Hepatocyte (in vitro differentiated cells): ENCODE data around the gene SLC25A29.

Experiments
- EZH2 ChIP-seq: fragments of 200-600 bp; sonication (generic); IDR thresholded peaks from 2 replicates; pipeline ENCODE4 v1.6.1; 2016; ENCODE audit warnings: antibody characterized with exemption, mild to moderate bottlenecking, borderline replicate concordance
- TF ChIP-seq, protein P1 (sequence below): fragments of 200-600 bp; sonication (generic); IDR thresholded peaks from 2 replicates; pipeline ENCODE4 v1.5.1; 2016; ENCODE audit warnings: antibody characterized with exemption, mild to moderate bottlenecking; ENCODE audit not compliant: poor library complexity

DNA sequence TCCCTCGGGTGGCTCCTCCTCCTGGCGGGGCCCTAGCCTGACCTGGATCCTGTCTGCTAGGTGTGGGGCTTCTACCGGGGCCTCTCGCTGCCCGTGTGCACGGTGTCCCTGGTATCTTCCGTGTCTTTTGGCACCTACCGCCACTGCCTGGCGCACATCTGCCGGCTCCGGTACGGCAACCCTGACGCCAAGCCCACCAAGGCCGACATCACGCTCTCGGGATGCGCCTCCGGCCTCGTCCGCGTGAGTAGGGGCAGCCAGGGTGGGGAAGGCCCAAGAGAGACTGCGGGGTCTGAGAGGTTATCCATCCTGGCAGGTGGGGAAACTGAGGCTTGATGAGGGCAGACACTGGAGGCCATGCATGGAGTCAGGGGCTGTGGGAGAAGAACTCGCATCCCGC is 20.9 kb upstream of the SLC25A29 start:
- TF ChIP-seq, protein P1, sequence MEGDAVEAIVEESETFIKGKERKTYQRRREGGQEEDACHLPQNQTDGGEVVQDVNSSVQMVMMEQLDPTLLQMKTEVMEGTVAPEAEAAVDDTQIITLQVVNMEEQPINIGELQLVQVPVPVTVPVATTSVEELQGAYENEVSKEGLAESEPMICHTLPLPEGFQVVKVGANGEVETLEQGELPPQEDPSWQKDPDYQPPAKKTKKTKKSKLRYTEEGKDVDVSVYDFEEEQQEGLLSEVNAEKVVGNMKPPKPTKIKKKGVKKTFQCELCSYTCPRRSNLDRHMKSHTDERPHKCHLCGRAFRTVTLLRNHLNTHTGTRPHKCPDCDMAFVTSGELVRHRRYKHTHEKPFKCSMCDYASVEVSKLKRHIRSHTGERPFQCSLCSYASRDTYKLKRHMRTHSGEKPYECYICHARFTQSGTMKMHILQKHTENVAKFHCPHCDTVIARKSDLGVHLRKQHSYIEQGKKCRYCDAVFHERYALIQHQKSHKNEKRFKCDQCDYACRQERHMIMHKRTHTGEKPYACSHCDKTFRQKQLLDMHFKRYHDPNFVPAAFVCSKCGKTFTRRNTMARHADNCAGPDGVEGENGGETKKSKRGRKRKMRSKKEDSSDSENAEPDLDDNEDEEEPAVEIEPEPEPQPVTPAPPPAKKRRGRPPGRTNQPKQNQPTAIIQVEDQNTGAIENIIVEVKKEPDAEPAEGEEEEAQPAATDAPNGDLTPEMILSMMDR = no peak
- no peak for TF ChIP-seq EZH2
